Measurements from ENCODE around the gene GLYATL1B. TPM values are rescaled to one million over a fixed set of nuclear protein-coding genes. Genes with fewer than 3 reads are reported as not detected.
"Not testable (repeated sequence)": the region's sequence is repeated elsewhere in the genome, so short reads cannot be mapped to it uniquely, and the experiment has no call there.

Gene GLYATL1B
- total RNA-seq, 2 experiments from 2014 or later: not detected

- ChIA-PET POLR2A (interaction anchor here (0.6 kb wide), 1 partner anchor 9 kb away, joined by 3 read pairs; no protein-coding TSS in a partner anchor), CTCF (no interaction called here)
- no peaks in the 10 kb centered on the region for H3K36me3 Mint-ChIP-seq (ENCODE audit: low read depth)
- Histone ChIP-seq H3K4me1 (ENCODE audit: insufficient read depth, low read length) (peaks cover 8% of the 10 kb centered on the region), H3K36me3 (ENCODE audit: insufficient read depth, low read length) (no peaks in the 10 kb centered on the region), H3K27me3 (ENCODE audit: control insufficient read depth in 1 of 2, insufficient read depth in 2 of 2, low read length in 2 of 2) (peaks cover 0 to 10% of the 10 kb centered on the region in 2 experiments), H3K9me3 (ENCODE audit: control insufficient read depth in 1 of 2, insufficient read depth in 1 of 2, low read length in 2 of 2) (peaks cover 0 to 9% of the 10 kb centered on the region in 2 experiments), H3K4me3 (ENCODE audit: low read length) (no peak overlapping the region), H3K27ac (ENCODE audit: low read depth in 1 of 2, low read length in 2 of 2) (no peak overlapping the region)
- no peak overlapping the region for H3K4me3 Mint-ChIP-seq
- peaks cover 70% of the 10 kb centered on the region for H3K27me3 Mint-ChIP-seq
- H3K9me3 Mint-ChIP-seq: no peaks in the 10 kb centered on the region
- no peak overlapping the region for H3K27ac Mint-ChIP-seq
- TF ChIP-seq CTCF (IDR thresholded peaks at IDR 0.05): no peak
- no peak for DNase-seq
- H3K4me1 Mint-ChIP-seq (ENCODE audit: low read depth): peaks cover 9% of the 10 kb centered on the region
- intact Hi-C loops (cut with DNase I, micrococcal nuclease): no loop called here
- no peak for ATAC-seq (ENCODE audit: poor library complexity)
Observed at GRCh38 chr11:59062602-59063529, 23.2 kb upstream of the GLYATL1B start.

- H3K4me1 Mint-ChIP-seq (ENCODE audit: low read depth); H3K27me3 ChIP-seq (ENCODE audit: control insufficient read depth in 1 of 2, insufficient read depth in 2 of 2, low read length in 2 of 2); H3K4me3 Mint-ChIP-seq; CTCF ChIA-PET; H3K36me3 Mint-ChIP-seq (ENCODE audit: low read depth); H3K9me3 Mint-ChIP-seq; POLR2A ChIA-PET; H3K9me3 ChIP-seq (ENCODE audit: control insufficient read depth in 1 of 2, insufficient read depth in 1 of 2, low read length in 2 of 2); DNase-seq; H3K4me3 ChIP-seq (ENCODE audit: low read length); H3K4me1 ChIP-seq (ENCODE audit: insufficient read depth, low read length); ATAC-seq (ENCODE audit: poor library complexity); H3K27ac Mint-ChIP-seq; H3K27ac ChIP-seq (ENCODE audit: low read depth in 1 of 2, low read length in 2 of 2); intact Hi-C loops (cut with DNase I, micrococcal nuclease); H3K36me3 ChIP-seq (ENCODE audit: insufficient read depth, low read length): not testable (repeated sequence)
- H3K27me3 Mint-ChIP-seq: peaks cover 67% of the 10 kb centered on the region
Observed at GRCh38 chr11:59063996-59064727, 21.9 kb upstream of the GLYATL1B start.

GRCh38 chr11:59069087-59069486 lies 17.0 kb upstream of the GLYATL1B start:
- Mint-ChIP-seq H3K27me3 (peaks cover 65% of the 10 kb centered on the region), H3K4me1 (ENCODE audit: low read depth) (no peaks in the 10 kb centered on the region), H3K9me3 (no peaks in the 10 kb centered on the region), H3K27ac (no peak overlapping the region), H3K4me3 (no peak overlapping the region), H3K36me3 (ENCODE audit: low read depth) (no peaks in the 10 kb centered on the region)
- POLR2A ChIA-PET: no interaction called here
- no peak for TF ChIP-seq CTCF (IDR thresholded peaks at IDR 0.05)
- DNase-seq (no peak), ATAC-seq (ENCODE audit: poor library complexity) (no peak)
- intact Hi-C loops (cut with DNase I, micrococcal nuclease): no loop called here
- CTCF ChIA-PET: no interaction called here
- Histone ChIP-seq H3K36me3 (ENCODE audit: insufficient read depth, low read length) (no peaks in the 10 kb centered on the region), H3K27me3 (ENCODE audit: control insufficient read depth in 1 of 2, insufficient read depth in 2 of 2, low read length in 2 of 2) (no peaks in the 10 kb centered on the region), H3K4me3 (ENCODE audit: low read length) (no peak overlapping the region), H3K9me3 (ENCODE audit: control insufficient read depth in 1 of 2, insufficient read depth in 1 of 2, low read length in 2 of 2) (no peaks in the 10 kb centered on the region), H3K4me1 (ENCODE audit: insufficient read depth, low read length) (no peaks in the 10 kb centered on the region), H3K27ac (ENCODE audit: low read depth in 1 of 2, low read length in 2 of 2) (no peak overlapping the region)

Measured in CD4-positive, alpha-beta T cell (primary cell).